GM12891 (cell line): ENCODE results near the gene TTC23.

Experiments used
- PAX5 ChIP-seq: IDR thresholded peaks from 2 replicates; pipeline ENCODE4 v1.6.1; 2011; ENCODE audit warnings: low read length, moderate library complexity, mild to moderate bottlenecking; ENCODE audit not compliant: insufficient read depth, severe bottlenecking
- POLR2A ChIP-seq: IDR thresholded peaks from 2 replicates; pipeline ENCODE4 v1.6.1; 2011; ENCODE audit warnings: low read depth, low read length, control low read depth
- POLR2AphosphoS5 ChIP-seq: IDR thresholded peaks from 2 replicates; pipeline ENCODE4 v1.6.1; 2011; ENCODE audit warnings: low read depth, low read length, control low read depth
- POU2F2 ChIP-seq: IDR thresholded peaks from 2 replicates; pipeline ENCODE4 v1.6.1; 2011; ENCODE audit warnings: low read depth, mild to moderate bottlenecking, control low read depth, low read length, moderate library complexity
- TAF1 ChIP-seq: IDR thresholded peaks from 2 replicates; pipeline ENCODE4 v1.6.1; 2011; ENCODE audit warnings: low read depth, low read length, control low read depth

DNA sequence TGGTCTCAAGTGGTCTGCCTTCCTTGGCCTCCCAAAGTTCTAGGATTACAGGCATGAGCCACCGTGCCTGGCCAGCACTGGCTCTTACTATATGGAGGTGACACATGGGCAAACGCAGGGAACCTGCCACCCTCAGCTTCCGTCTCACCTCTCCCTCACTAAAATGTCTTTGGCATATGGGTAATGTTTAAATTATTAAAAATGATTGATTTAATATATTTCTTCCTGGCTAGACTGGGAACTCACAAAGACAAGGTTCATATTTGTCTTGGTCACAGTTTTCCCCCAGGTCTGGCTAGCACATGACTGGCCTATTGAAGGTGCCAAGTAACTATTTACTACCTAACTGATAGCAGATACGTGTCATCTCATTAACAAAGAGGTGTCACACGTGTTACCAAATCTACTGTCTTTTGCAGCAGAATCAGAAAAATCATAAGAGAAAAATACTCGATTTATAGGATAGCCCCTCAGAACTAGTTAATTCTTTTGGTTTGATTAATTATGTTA lies 96.3 kb downstream of the TTC23 start:
- TF ChIP-seq POLR2AphosphoS5: no peak
- TF ChIP-seq POLR2A: no peak
- no peak for TF ChIP-seq PAX5
- TF ChIP-seq TAF1: no peak
- no peak for TF ChIP-seq POU2F2
